ACHN (cell line): Measurements from ENCODE around the gene LSM12.
A peak's percentile ranks its signal among the peaks of the same experiment; 100 is the strongest.
"Not testable (repeated sequence)": the region's sequence is repeated elsewhere in the genome, so short reads cannot be mapped to it uniquely, and the experiment has no call there.

Source experiments
- DNase-seq: peaks from one replicate; pipeline ENCODE4 v3.0.0-alpha.2; 2015
- in situ Hi-C: cut with HindIII; loops from 2 replicates; pipeline ENCODE4 v1.10.0; 2017; ENCODE audit warnings: low sequenced_read_pairs, low pct_ligation_motif_present, low pct_unique_long_range_greater_than_20kb

LSM12 gene

DNA sequence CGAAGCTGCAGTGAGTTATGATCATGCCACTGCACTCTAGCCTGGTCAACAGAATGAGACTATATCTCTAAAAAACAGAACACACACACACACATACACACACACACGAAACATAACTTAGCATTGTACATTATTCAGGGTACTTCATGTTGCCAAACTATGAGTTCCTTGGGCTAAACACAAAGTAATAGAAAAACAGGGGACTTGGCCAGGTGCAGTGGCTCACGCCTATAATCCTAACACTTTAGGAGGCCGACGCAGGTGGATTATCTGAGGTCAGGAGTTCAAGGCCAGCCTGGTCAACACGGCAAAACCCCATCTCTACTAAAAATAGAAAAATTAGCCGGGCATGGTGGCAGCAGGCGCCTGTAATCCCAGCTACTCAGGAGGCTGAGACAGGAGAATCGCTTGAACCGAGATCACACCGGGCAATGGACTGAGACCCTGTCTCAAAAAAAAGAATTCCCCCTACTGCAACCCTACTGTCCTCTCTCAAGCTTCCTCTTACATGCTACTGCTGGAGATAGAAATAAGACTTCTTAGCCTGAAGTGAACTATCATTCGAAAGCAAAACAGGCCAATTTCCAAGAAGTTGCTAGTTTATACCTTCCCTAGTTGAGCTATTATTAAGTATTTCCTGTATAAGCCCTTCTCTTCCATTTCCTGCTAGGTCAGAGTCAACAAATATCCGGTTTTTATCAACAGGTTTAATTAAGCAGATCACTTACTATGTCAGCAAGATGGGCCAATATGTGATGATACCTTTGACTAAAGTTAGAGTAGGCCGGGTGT is 7.2 kb downstream of the LSM12 start:
- DNase-seq: no peak
- in situ Hi-C loops: no loop called here

DNA sequence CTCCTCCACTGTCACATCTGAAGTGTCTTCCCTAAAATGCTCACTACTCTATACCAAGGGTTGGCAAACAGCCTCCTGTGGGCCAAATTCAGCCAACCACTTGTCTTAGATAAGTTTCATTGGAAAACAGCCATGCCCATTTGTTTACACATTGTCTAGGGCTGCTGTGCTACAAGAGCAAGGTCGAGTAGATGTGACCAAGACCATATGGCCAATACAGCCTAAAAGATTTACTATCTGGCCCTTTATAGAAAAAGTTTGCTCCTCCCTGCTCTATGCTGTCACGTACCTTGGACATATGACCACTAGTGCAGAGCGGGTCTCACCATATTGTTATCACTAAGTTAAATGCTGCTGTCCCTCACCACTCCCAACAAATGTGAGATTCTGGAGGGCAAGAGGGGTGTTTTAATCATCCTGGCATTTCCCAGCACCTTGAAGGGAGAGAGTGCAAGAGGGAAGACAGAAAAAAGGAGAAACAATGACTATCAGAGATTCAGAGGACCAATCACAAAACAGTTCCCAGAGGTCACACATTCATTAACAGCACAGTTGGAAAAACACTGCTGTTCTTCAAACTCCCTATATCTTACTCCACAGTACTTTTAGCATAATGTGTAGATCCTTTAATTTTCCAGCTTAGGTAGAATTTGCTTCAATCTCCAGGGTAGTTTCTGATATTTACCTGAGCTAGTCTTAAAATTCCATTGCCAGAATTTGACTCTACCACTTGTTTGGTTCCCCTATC is 13.2 kb downstream of the LSM12 start:
- no peak for DNase-seq
- in situ Hi-C loops: no loop called here

DNA sequence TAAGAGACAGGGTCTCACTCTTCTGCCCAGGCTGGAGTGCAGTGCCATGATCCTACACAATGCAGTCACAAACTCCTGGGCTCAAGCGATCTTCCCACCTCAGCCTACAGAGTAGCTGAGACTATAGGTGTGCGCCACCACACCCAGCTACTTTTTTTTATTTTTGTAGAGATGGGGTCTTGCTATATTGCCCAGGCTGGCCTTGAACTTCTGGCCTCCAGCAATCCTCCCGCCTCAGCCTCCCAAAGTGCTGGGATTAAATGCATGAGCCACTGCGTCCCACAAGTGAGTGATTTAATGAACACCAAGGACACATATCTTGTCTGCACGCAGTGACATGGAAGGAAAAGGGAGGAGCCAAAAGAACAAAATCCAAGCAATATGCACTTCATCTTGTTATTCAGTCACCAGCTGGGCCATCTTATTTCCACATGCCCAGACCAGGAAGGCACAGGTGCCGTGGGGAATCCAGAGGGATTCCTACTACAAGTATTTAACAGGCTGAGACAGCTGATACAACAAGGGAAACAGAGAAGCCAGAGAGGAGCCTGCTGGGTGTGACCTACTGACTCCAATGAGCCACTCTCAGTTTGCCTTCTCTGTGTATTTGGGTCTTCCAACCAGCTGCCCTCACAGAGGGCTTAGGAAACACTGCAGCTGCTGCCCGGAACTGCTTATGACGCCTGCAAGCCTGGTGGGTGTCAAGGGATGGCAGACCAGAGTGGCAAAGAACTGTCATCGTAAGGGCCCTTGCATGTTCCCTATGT is 17.0 kb downstream of the LSM12 start:
- in situ Hi-C loops: no loop called here
- no peak for DNase-seq

DNA sequence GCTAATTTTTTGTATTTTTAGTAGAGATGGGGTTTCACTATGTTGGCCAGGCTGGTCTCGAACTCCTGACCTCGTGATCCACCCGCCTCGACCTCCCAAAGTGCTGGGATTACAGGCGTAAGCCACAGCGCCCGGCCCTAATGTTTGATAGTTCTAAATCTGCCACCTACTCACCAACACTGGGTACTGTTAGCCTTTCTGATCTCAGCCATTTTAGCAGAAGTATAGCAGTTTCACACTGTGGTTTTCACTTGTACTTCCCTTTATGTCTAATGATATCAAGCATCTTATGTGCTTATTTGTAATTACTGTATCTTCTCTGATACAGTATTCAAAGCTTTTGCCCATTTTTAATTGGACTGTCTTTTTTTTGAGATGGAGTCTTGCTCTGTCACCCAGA is 19.6 kb downstream of the LSM12 start:
- in situ Hi-C loops: not testable (repeated sequence)

GRCh38 chr17:44045486-44045885 is 21.0 kb downstream of the LSM12 start:
- no peak for DNase-seq
- in situ Hi-C loops: no loop called here

More for the DNA sequence above, 19.6 kb downstream of the LSM12 start:
- not testable (repeated sequence) for DNase-seq

- in situ Hi-C loops: no loop called here
- no peak for DNase-seq
Measured at GRCh38 chr17:44044071-44044470, 22.4 kb downstream of the LSM12 start.

DNA sequence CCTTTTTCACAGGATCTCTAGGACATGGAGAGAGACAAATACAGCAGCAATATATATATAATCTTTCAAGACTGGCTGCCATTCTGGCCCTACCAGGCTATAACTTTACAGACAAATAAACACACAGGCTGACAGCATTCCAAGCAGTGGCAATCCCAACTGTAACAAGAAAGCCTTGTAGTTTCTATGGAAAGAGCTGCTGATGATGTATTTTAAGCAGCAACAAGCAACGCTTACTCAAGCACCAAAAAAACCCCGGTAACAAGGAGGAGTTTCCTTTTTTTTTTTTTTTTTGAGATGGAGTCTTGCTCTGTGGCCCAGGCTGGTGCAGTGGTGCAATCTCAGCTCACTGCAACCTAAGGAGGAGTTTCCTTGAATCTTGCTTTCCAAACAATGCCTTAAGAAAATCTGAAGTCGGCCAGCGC is 23.2 kb downstream of the LSM12 start:
- in situ Hi-C loops: no loop called here
- DNase-seq: no peak

DNA sequence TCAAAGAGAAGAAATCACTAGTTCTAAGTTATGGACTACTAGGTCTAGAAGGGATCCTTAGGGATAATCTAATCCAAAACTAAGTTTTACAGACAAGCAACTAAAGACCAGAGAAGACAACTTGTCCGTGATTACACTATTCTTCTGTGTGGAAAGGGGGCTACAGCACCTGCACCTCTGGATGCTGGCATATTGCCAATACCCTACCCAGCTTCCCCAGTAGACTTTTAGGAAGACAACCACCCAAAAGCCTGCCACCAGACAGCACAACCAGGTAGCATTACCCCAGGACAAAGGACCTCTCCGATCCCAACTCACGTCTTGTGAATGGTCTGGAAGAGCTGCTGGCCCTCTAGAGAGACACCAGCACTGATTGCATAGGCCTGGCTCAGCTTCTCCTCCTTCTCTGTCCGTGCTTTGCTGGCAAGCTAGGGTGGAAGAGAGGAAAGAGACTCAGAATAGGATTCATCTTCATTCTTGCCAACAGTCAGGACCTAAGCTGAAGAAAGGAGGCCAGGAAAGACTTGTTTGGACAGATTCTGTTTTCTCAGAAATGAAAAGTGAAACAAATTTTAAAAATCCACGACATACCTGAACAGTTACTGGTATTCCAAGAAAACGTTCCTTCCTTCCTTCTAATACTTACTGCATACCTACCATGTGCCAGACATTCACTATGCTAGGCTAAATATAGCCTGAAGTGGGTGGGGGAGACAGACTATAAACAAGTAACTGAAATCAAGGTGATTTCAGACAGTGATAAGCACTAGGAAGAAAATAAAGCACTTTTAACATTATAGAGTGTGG is 26.4 kb downstream of the LSM12 start:
- DNase-seq: no peak
- in situ Hi-C loops: no loop called here

GRCh38 chr17:44038604-44039011 is 27.9 kb downstream of the LSM12 start:
- no peak for DNase-seq
- in situ Hi-C loops: no loop called here

GRCh38 chr17:44037471-44037870 is 29.0 kb downstream of the LSM12 start:
- no peak for DNase-seq
- in situ Hi-C loops: no loop called here

GRCh38 chr17:44034688-44035087 is 31.8 kb downstream of the LSM12 start:
- DNase-seq, in situ Hi-C loops: not testable (repeated sequence)

DNA sequence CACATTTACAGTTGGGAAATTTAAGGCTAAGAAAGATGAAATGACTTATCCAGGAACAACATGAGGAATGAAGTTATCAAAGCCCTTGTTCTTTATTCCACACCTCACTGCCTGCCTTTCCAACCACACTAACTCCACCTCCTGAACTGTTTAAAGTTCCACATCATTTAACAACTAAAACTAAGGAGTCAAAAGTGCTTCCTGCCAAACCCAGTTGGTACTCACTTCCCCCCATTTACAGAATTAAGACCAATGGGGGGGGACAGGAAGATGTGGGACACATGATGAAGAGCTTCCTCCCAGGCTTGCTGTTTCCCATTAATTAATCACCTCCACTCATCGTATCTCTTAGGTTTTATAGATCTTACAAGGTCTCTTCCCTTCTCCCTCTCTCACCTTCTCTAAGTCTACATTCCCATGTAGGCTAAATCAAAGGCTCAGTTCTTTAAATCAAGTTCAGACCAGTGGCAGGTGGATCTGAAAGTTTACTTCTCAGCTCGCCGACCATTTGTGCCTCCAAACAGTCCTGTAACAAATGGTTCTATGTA is 32.5 kb downstream of the LSM12 start:
- in situ Hi-C loops: no loop called here
- peak; percentile 39 for DNase-seq

DNA sequence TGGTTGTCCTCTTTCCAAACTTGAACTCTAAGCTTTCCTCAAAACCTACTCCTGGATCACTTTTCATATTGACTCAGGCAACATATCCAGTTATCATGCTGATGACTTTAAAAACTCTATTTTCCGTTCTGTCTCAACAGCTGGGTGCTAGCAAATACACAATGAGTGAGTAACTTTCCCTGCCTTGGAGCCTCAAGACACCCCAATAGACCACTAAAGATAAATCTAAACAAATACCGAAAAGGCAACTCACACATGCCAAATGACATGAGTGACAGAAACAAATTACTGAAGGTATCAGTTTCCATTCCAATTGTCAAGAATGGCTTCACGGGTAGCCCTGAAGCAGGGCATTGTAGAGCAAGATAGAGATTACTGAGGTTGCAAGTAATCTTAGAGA is 36.0 kb downstream of the LSM12 start:
- in situ Hi-C loops: no loop called here
- DNase-seq: no peak

DNA sequence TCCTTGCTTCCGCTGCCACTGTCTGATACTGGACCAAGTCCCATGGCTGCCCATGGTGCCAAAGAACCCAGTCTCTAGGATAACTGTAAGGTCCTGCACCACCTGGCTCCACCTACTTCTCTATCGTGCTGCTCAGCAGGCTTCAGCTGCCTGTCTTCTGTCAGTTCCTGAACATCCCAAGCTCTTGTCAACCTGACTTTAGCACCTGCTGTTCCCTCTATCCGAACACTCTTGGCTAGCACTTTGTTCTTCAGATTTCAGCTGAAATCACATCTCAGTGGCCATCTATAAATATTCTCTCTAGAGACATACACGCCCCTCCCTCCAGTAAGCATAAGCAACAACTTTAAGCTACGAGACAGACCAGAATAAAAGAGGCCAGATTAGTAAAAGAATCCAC is 36.7 kb downstream of the LSM12 start:
- in situ Hi-C loops: no loop called here

GRCh38 chr17:44024853-44025252 is 41.6 kb downstream of the LSM12 start:
- DNase-seq: no peak
- in situ Hi-C loops: no loop called here

More for the DNA sequence above, 36.7 kb downstream of the LSM12 start:
- DNase-seq: no peak

GRCh38 chr17:44024271-44024663 is 42.2 kb downstream of the LSM12 start:
- DNase-seq: no peak
- in situ Hi-C loops: no loop called here

GRCh38 chr17:44023545-44024270 is 42.8 kb downstream of the LSM12 start:
- in situ Hi-C loops: no loop called here
- no peak for DNase-seq

DNA sequence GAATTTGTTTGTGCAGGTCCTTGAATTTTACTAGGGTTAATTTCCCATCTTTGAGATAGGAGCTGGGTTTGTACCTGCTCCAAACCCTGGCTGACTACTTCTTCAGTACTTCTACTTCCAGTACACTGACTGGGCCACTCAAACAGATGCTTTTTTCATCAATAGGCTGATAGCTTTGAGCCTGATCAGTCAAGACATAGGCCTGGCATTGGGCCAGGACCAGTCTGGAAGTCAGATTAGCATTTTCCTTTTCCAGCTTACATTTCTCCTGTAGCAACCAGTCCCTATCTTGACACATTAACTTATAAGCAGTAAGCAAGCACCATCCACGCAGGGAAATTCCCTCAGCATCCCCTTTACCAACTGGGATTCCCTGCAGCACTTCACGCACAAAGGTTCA is 44.2 kb downstream of the LSM12 start:
- in situ Hi-C loops: no loop called here
- no peak for DNase-seq
